ENCODE data around the gene GNMT. TPM values are rescaled to one million over a fixed set of nuclear protein-coding genes. Genes with fewer than 3 reads are reported as not detected.
A peak's percentile ranks its signal among the peaks of the same experiment; 100 is the strongest.

Gene GNMT
- total and polyA plus RNA-seq, 2 of the 8 experiments (the other 6 are each of a cell fraction or from before 2014, with no cell fraction given) = 1.8 to 3.4 TPM

- Histone ChIP-seq H3K4ac (replicated peaks; ENCODE audit: insufficient read length, low read depth, low read length) (no peak overlapping the region), H3K14ac (ENCODE audit: insufficient read length) (no peak overlapping the region), H2AK5ac (ENCODE audit: low read depth, low read length) (no peak overlapping the region), H2BK120ac (replicated peaks; ENCODE audit: low read depth, low read length) (no peak overlapping the region), H2AFZ (ENCODE audit: low read length) (peak overlapping the region; percentile 94; the same call in 1 of the 2 replicates), H3K27me3 (replicated peaks in 1 of 4; ENCODE audit: control insufficient read depth in 3 of 4, extremely low read depth in 1 of 4, insufficient read depth in 3 of 4, low read length in 3 of 4) (peaks cover 0 to 13% (median 10%) of the 10 kb centered on the region in 4 experiments; a peak in 5 of 7 replicates), H2BK5ac (ENCODE audit: low read depth, low read length) (no peak overlapping the region), H4K5ac (ENCODE audit: insufficient read length, low read depth, low read length) (no peak overlapping the region), H3K56ac (replicated peaks; ENCODE audit: insufficient read length, low read depth, low read length) (no peak overlapping the region), H3K9me3 (ENCODE audit: insufficient read depth in 2 of 2, low read depth in 1 of 2, low read length in 1 of 2) (no peaks in the 10 kb centered on the region), H4K20me1 (replicated peaks in 1 of 2; ENCODE audit: control insufficient read depth in 1 of 2, insufficient read depth in 2 of 2, low read length in 2 of 2) (no peaks in the 10 kb centered on the region), H3K36me3 (ENCODE audit: control insufficient read depth in 2 of 4, insufficient read depth in 4 of 4, low read length in 3 of 4) (peaks cover 0 to 2% (median 0%) of the 10 kb centered on the region in 4 experiments; a peak in 1 of 8 replicates), H3K27ac (ENCODE audit: low read depth, low read length) (no peak overlapping the region), H3K9ac (replicated peaks in 1 of 4; ENCODE audit: extremely low read depth in 1 of 4, low read depth in 3 of 4, low read length in 3 of 4) (no peak overlapping the region; a peak in 1 of 7 replicates), H3K4me3 (ENCODE audit: extremely low read depth in 1 of 4, insufficient read depth in 2 of 4, low read depth in 3 of 4, low read length in 4 of 4) (peak overlapping the region; percentile 50 to 87 (median 76)), H3K4me1 (replicated peaks in 1 of 4; ENCODE audit: control insufficient read depth in 3 of 4, insufficient read depth in 4 of 4, low read length in 3 of 4) (peaks cover 0 to 8% (median 6%) of the 10 kb centered on the region in 4 experiments; a peak in 5 of 7 replicates), H2BK20ac (ENCODE audit: low read length) (no peak overlapping the region), H3K4me2 (ENCODE audit: insufficient read depth in 1 of 2, low read depth in 2 of 2, low read length in 2 of 2) (peak overlapping the region; percentile 69 to 99), H3K23me2 (ENCODE audit: low read depth, low read length) (peaks cover 10% of the 10 kb centered on the region), H2BK15ac (ENCODE audit: low read length) (no peak overlapping the region), H2BK12ac (ENCODE audit: low read depth, low read length) (no peak overlapping the region), H3K79me2 (ENCODE audit: control insufficient read depth in 1 of 2, insufficient read depth in 2 of 2, low read length in 2 of 2) (no peaks in the 10 kb centered on the region), H4K91ac (replicated peaks; ENCODE audit: insufficient read length, low read length) (no peak overlapping the region), H3K23ac (ENCODE audit: insufficient read length) (no peak overlapping the region), H3K18ac (ENCODE audit: extremely low read depth, low read length) (no peak overlapping the region), H4K8ac (ENCODE audit: extremely low read depth, insufficient read depth, low read length) (no peak overlapping the region), H3K79me1 (ENCODE audit: low read depth, low read length) (no peaks in the 10 kb centered on the region; the same call in 1 of the 2 replicates)
- ChIA-PET CTCF (ENCODE audit: partially characterized antibody) (interaction anchor here (0.5 to 2.1 kb wide), 9 partner anchors 8 to 429 kb away, joined by 3 to 6 read pairs (median 3); partner anchors contain the start of genes KLHDC3, MEA1 and RRP36), POLR2A (ENCODE audit: partially characterized antibody) (interaction anchor here (0.7 to 5.3 kb wide), 20 partner anchors 8 to 214 kb away, joined by 3 to 21 read pairs (median 4); partner anchors contain the start of genes CNPY3, PEX6, PPP2R5D and RPL7L1)
- WGBS, 2 experiments (ENCODE audit: extremely low coverage in 1 of 2, insufficient coverage in 1 of 2, insufficient read length in 1 of 2, insufficient replicate concordance in 2 of 2, low coverage in 1 of 2, low lambda C conversion rate in 2 of 2, missing lambda C conversion rate in 1 of 2) = 39% methylated on average over 13 of the region's 13 CpGs; no CpG with 5 or more reads in 1 of the 2 experiments
- DNase-seq (ENCODE audit: low read depth in 1 of 2, low spot score in 2 of 2) (no peak), FAIRE-seq (no peak)
- TF ChIP-seq KDM1A (IDR thresholded peaks at IDR 0.05; ENCODE audit: borderline replicate concordance, low read length) (0 out of 2 replicates have a peak, but pooled peaks have one; percentile 12), EZH2 (IDR thresholded peaks at IDR 0.05; ENCODE audit: low read depth, low read length, severe bottlenecking) (no peak)
These were observed 674 bp upstream of the GNMT start for GRCh38 chr6:42959917-42960242.

All from H1 (cell line).